ENCODE results near the gene POLE4. TPM values are rescaled to one million over a fixed set of nuclear protein-coding genes. Genes with fewer than 3 reads are reported as not detected.

The POLE4 gene
- total RNA-seq, 1 donor from 2014 or later = 65.4 TPM

DNA sequence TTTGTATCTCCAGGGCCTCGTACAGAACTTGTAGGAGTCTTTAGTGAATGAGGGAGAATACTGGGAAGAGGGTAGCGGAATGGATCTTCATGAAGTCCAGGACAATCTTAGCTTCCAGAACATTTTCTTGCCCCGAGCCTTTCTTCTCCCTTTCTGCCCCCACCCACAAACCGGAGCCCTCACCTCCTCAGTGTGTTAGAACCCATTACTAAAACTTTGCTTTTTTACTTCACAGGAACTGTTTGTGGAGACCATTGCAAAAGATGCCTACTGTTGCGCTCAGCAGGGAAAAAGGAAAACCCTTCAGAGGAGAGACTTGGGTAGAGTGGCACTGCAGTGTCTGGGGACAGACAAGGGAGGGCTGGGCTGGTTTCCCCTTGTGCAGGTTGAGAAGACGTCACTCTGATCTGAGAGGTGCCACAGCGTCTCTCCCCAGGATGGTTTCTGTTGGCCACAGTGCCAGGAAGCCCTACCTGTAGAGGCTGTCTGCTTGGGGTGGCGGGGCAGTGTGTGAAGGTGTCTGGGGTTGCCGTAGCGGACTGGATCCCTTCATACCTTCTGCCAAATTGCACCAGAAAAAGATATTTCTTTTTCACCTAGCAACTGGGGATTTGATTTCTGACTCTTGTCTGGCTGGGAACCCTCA is 786 bp downstream of the POLE4 start:
- Histone ChIP-seq H3K4me3 (peak overlapping the region; percentile 65), H3K36me3 (no peaks in the 10 kb centered on the region), H3K4me1 (peaks cover 16% of the 10 kb centered on the region), H3K27me3 (ENCODE audit: low read depth) (no peaks in the 10 kb centered on the region), H3K27ac (peak overlapping the region; percentile 94), H3K9me3 (no peaks in the 10 kb centered on the region)
- intact Hi-C loops (cut with DNase I) = no loop called here
- DNase-seq (peak; percentile 40), ATAC-seq (no peak)
- TF ChIP-seq, protein P1, sequence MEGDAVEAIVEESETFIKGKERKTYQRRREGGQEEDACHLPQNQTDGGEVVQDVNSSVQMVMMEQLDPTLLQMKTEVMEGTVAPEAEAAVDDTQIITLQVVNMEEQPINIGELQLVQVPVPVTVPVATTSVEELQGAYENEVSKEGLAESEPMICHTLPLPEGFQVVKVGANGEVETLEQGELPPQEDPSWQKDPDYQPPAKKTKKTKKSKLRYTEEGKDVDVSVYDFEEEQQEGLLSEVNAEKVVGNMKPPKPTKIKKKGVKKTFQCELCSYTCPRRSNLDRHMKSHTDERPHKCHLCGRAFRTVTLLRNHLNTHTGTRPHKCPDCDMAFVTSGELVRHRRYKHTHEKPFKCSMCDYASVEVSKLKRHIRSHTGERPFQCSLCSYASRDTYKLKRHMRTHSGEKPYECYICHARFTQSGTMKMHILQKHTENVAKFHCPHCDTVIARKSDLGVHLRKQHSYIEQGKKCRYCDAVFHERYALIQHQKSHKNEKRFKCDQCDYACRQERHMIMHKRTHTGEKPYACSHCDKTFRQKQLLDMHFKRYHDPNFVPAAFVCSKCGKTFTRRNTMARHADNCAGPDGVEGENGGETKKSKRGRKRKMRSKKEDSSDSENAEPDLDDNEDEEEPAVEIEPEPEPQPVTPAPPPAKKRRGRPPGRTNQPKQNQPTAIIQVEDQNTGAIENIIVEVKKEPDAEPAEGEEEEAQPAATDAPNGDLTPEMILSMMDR (IDR thresholded peaks at IDR 0.05) = no peak

DNA sequence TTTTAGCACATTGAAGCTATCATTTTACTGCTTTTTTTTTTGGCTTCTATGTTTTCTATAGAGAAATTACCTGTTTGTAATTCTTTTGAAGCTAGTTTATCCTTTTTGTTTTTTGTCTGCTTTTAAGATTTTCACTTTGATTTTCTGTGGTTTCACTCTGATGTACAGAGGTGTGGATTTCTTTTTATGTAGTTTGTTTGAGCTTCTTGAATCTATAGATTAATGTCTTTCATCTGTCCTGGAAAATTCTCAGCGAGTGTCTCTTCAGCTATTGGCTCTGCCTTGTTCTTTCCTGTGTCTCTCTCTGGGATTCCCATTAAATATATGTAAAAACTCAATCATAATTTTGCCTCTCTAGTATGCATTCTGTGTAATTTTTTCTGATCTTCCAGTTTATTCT is 8.4 kb downstream of the POLE4 start:
- DNase-seq = no peak
- intact Hi-C loops (cut with DNase I) = no loop called here
- ATAC-seq = no peak
- Histone ChIP-seq H3K27me3 (ENCODE audit: low read depth) (no peaks in the 10 kb centered on the region), H3K36me3 (peaks cover 9% of the 10 kb centered on the region), H3K9me3 (no peaks in the 10 kb centered on the region), H3K4me3 (no peak overlapping the region), H3K4me1 (no peaks in the 10 kb centered on the region), H3K27ac (no peak overlapping the region)
- TF ChIP-seq, protein P1 (IDR thresholded peaks at IDR 0.05) = no peak

GRCh38 chr2:74975016-74975415 is 16.6 kb downstream of the POLE4 start:
- Histone ChIP-seq H3K27me3 (ENCODE audit: low read depth) (no peaks in the 10 kb centered on the region), H3K9me3 (no peaks in the 10 kb centered on the region), H3K4me3 (no peak overlapping the region), H3K36me3 (no peaks in the 10 kb centered on the region), H3K27ac (no peak overlapping the region), H3K4me1 (no peaks in the 10 kb centered on the region)
- TF ChIP-seq, protein P1 (IDR thresholded peaks at IDR 0.05) = no peak
- DNase-seq (no peak), ATAC-seq (no peak)
- intact Hi-C loops (cut with DNase I) = no loop called here

GRCh38 chr2:74979844-74980243 is 21.4 kb downstream of the POLE4 start:
- Histone ChIP-seq H3K36me3 (no peaks in the 10 kb centered on the region), H3K9me3 (no peaks in the 10 kb centered on the region), H3K4me3 (no peak overlapping the region), H3K27me3 (ENCODE audit: low read depth) (no peaks in the 10 kb centered on the region), H3K27ac (no peak overlapping the region), H3K4me1 (no peaks in the 10 kb centered on the region)
- peak in 1 of 2 donors; percentile 34 for ATAC-seq
- TF ChIP-seq, protein P1 (IDR thresholded peaks at IDR 0.05) = no peak
- DNase-seq = no peak
- intact Hi-C loops (cut with DNase I) = no loop called here

DNA sequence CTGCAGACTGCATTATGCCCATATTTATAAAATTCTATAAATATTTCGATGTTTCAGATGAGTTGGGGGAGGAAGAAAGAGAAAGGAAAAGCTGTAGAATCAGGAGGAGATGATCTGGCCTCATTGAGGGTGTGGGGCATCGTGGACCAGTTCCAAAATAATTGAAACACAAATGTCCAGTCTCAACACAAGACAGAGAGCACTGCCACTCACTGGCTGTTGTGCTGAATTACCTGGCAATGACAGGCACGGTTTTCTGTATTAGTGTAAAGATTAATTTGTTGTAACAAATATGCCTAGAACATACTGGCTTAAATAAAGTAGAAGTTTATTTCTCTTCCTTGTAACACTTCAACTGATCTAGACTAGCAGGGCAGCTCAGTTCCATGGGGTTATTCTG is 24.1 kb downstream of the POLE4 start:
- no peaks in the 10 kb centered on the region for H3K36me3 ChIP-seq
- no peak overlapping the region for H3K27ac ChIP-seq
- ATAC-seq (no peak), DNase-seq (no peak)
- no peak overlapping the region for H3K4me3 ChIP-seq
- no peaks in the 10 kb centered on the region for H3K9me3 ChIP-seq
- intact Hi-C loops (cut with DNase I) = no loop called here
- H3K27me3 ChIP-seq (ENCODE audit: low read depth) = no peaks in the 10 kb centered on the region
- TF ChIP-seq, protein P1 (IDR thresholded peaks at IDR 0.05) = no peak
- peaks cover 3% of the 10 kb centered on the region for H3K4me1 ChIP-seq

All from lower lobe of right lung (tissue), 2 donors.